ENCODE data around the gene IFNL4.

DNA sequence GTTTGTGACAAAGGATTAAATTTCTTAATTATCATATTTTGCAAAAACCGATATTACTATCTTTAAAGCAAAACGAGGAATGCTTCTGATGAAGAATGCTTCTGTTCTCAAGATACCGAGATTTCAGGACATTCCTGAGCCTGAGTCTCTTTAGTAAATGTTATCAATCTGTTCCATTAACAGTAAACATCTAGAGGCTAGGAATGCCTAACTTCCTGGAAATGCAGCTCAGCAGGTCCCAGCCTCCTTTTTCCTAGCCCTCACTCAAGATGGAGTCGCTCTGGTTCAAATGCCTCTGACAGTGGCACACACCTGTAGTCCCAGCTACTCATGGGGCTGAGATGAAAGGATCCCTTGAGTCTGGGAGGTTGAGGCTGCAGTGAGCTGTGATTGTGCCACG is 2.4 kb upstream of the IFNL4 start:
- TF ChIP-seq, protein P1, sequence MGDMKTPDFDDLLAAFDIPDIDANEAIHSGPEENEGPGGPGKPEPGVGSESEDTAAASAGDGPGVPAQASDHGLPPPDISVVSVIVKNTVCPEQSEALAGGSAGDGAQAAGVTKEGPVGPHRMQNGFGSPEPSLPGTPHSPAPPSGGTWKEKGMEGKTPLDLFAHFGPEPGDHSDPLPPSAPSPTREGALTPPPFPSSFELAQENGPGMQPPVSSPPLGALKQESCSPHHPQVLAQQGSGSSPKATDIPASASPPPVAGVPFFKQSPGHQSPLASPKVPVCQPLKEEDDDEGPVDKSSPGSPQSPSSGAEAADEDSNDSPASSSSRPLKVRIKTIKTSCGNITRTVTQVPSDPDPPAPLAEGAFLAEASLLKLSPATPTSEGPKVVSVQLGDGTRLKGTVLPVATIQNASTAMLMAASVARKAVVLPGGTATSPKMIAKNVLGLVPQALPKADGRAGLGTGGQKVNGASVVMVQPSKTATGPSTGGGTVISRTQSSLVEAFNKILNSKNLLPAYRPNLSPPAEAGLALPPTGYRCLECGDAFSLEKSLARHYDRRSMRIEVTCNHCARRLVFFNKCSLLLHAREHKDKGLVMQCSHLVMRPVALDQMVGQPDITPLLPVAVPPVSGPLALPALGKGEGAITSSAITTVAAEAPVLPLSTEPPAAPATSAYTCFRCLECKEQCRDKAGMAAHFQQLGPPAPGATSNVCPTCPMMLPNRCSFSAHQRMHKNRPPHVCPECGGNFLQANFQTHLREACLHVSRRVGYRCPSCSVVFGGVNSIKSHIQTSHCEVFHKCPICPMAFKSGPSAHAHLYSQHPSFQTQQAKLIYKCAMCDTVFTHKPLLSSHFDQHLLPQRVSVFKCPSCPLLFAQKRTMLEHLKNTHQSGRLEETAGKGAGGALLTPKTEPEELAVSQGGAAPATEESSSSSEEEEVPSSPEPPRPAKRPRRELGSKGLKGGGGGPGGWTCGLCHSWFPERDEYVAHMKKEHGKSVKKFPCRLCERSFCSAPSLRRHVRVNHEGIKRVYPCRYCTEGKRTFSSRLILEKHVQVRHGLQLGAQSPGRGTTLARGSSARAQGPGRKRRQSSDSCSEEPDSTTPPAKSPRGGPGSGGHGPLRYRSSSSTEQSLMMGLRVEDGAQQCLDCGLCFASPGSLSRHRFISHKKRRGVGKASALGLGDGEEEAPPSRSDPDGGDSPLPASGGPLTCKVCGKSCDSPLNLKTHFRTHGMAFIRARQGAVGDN (IDR thresholded peaks at IDR 0.05) = no peak
- no peak for TF ChIP-seq MYC (IDR thresholded peaks at IDR 0.05; ENCODE audit: insufficient read depth, insufficient read length, insufficient replicate concordance, low read length, severe bottlenecking)
- TF ChIP-seq EP300 (IDR thresholded peaks at IDR 0.05; ENCODE audit: borderline replicate concordance in 1 of 2, control insufficient read depth in 1 of 2, low read depth in 2 of 2, low read length in 2 of 2) = no peak
- TF ChIP-seq POLR2AphosphoS2 (IDR thresholded peaks at IDR 0.05; ENCODE audit: low read depth, low read length) = no peak
